Loucy (cell line): ENCODE measurements around the gene KRTAP4-9.

Experiments
- EZH2phosphoT487 ChIP-seq: fragments of 200-600 bp; IDR thresholded peaks from 2 replicates; pipeline ENCODE4 v1.6.1; 2018; ENCODE audit warnings: antibody characterized with exemption, mild to moderate bottlenecking, moderate library complexity, borderline replicate concordance
- TF ChIP-seq, protein P1 (sequence below): fragments of 200-600 bp; sonication (generic); conservative IDR thresholded peaks from 2 replicates; pipeline ENCODE4 v1.5.1; 2014; ENCODE audit warnings: mild to moderate bottlenecking, antibody characterized with exemption, low read length

GRCh38 chr17:41141361-41141760, 36.2 kb downstream of the KRTAP4-9 start:
- TF ChIP-seq, protein P1, sequence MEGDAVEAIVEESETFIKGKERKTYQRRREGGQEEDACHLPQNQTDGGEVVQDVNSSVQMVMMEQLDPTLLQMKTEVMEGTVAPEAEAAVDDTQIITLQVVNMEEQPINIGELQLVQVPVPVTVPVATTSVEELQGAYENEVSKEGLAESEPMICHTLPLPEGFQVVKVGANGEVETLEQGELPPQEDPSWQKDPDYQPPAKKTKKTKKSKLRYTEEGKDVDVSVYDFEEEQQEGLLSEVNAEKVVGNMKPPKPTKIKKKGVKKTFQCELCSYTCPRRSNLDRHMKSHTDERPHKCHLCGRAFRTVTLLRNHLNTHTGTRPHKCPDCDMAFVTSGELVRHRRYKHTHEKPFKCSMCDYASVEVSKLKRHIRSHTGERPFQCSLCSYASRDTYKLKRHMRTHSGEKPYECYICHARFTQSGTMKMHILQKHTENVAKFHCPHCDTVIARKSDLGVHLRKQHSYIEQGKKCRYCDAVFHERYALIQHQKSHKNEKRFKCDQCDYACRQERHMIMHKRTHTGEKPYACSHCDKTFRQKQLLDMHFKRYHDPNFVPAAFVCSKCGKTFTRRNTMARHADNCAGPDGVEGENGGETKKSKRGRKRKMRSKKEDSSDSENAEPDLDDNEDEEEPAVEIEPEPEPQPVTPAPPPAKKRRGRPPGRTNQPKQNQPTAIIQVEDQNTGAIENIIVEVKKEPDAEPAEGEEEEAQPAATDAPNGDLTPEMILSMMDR: no peak
- TF ChIP-seq EZH2phosphoT487: no peak
